NCI-H69 (cell line): ENCODE results near the gene MYH7.
"Not testable (repeated sequence)": the region's sequence is repeated elsewhere in the genome, so short reads cannot be mapped to it uniquely, and the experiment has no call there.

ENCODE experiments used
- DNase-seq: peaks from one replicate; lab custom pipeline; 2025; lab: John Stamatoyannopoulos, UW

MYH7 gene

GRCh38 chr14:23430016-23430722, 5.3 kb downstream of the MYH7 start:
- DNase-seq = no peak

GRCh38 chr14:23428686-23429495, 6.6 kb downstream of the MYH7 start:
- DNase-seq = no peak

- DNase-seq = not testable (repeated sequence)
Observed at GRCh38 chr14:23425798-23426197, 9.7 kb downstream of the MYH7 start.

GRCh38 chr14:23425169-23425568, 10.3 kb downstream of the MYH7 start:
- DNase-seq = no peak

GRCh38 chr14:23423657-23424056, 11.8 kb downstream of the MYH7 start:
- no peak for DNase-seq

GRCh38 chr14:23421594-23421993, 13.9 kb downstream of the MYH7 start:
- DNase-seq = no peak

GRCh38 chr14:23419646-23420045, 15.8 kb downstream of the MYH7 start:
- DNase-seq = not testable (repeated sequence)

GRCh38 chr14:23418021-23418420, 17.4 kb downstream of the MYH7 start:
- DNase-seq = no peak

GRCh38 chr14:23417269-23417668, 18.2 kb downstream of the MYH7 start:
- DNase-seq = not testable (repeated sequence)

- DNase-seq = no peak
Observed at GRCh38 chr14:23416801-23417200, 18.7 kb downstream of the MYH7 start.

GRCh38 chr14:23415821-23416778, 19.4 kb downstream of the MYH7 start:
- no peak for DNase-seq

GRCh38 chr14:23414906-23415820, 20.3 kb downstream of the MYH7 start:
- no peak for DNase-seq

GRCh38 chr14:23414254-23414653, 21.2 kb downstream of the MYH7 start:
- no peak for DNase-seq

- DNase-seq = no peak
Observed at GRCh38 chr14:23413681-23414080, 21.8 kb downstream of the MYH7 start.

GRCh38 chr14:23411563-23412525, 23.6 kb downstream of the MYH7 start:
- no peak for DNase-seq

GRCh38 chr14:23409966-23410635, 25.4 kb downstream of the MYH7 start:
- DNase-seq = no peak

- DNase-seq = no peak
Observed at GRCh38 chr14:23409475-23409874, 26.0 kb downstream of the MYH7 start.

GRCh38 chr14:23408307-23408630, 27.2 kb downstream of the MYH7 start:
- no peak for DNase-seq

- no peak for DNase-seq
Observed at GRCh38 chr14:23407516-23408306, 27.7 kb downstream of the MYH7 start, which contains the start of gene MYH6. Gene MYH6, minus strand, starts transcription at chr14:23408273. Its CDS starts 1,050 bp downstream, at chr14:23407223.
